Transverse colon (tissue), 4 donors: ENCODE measurements around the gene EPS8L3. TPM values are rescaled to one million over a fixed set of nuclear protein-coding genes. Genes with fewer than 3 reads are reported as not detected.

ENCODE experiments used
- DNase-seq: peaks from one replicate; pipeline ENCODE4 v3.0.0-alpha.2; 2019
- H3K27ac ChIP-seq, 4 donors: fragments of 200-600 bp; sonication (generic); 2 replicates each; pipeline ENCODE4 v1.5.1; 2016 to 2018; ENCODE audit warnings: inconsistent platforms in 4 of 4
- H3K27me3 ChIP-seq: fragments of 200-600 bp; sonication (generic); 2 replicates; pipeline ENCODE4 v1.5.1; 2017; ENCODE audit warnings: inconsistent platforms
- H3K36me3 ChIP-seq, 4 donors: fragments of 200-600 bp; sonication (generic); 2 replicates each; pipeline ENCODE4 v1.5.1; 2017 to 2019; ENCODE audit warnings: inconsistent platforms in 4 of 4
- H3K4me1 ChIP-seq, 4 donors: fragments of 200-600 bp; sonication (generic); 2 replicates each; pipeline ENCODE4 v1.5.1; 2017 to 2020; ENCODE audit warnings: inconsistent platforms in 4 of 4
- H3K4me3 ChIP-seq, 4 donors: fragments of 200-600 bp; sonication (generic); 1 replicate in 1 of 4; 2 replicates in 3 of 4; pipeline versions ENCODE4 v1.5.1 to v1.6.1; 2017 to 2019; ENCODE audit warnings: inconsistent platforms in 4 of 4
- H3K9me3 ChIP-seq, 2 donors: fragments of 200-600 bp; sonication (generic); 2 replicates each; pipeline ENCODE4 v1.5.1; 2017 to 2019; ENCODE audit warnings: inconsistent platforms in 2 of 2
- EP300 ChIP-seq: sonication (generic); formaldehyde crosslinking; IDR thresholded peaks from one replicate; pipeline ENCODE4 v1.6.1; 2017; ENCODE audit warnings: antibody characterized with exemption, low read depth
- POLR2A ChIP-seq: fragments of 450-650 bp; IDR thresholded peaks from one replicate; pipeline ENCODE4 v1.6.1; 2016; ENCODE audit warnings: antibody characterized with exemption, mild to moderate bottlenecking, moderate library complexity
- POLR2AphosphoS5 ChIP-seq, 3 donors: sonication (generic); formaldehyde crosslinking; IDR thresholded peaks; one replicate each; pipeline ENCODE4 v1.6.1; 2016; ENCODE audit warnings: antibody characterized with exemption in 3 of 3
- WGBS, 2 donors: methylation state at CpG; one replicate each; pipeline ENCODE4 v1.1.5; 2018; ENCODE audit warnings: low coverage in 1 of 2; 5-methylcytosine and 5-hydroxymethylcytosine counted together
- in situ Hi-C, 4 donors: fragments of 200-750 bp; cut with MboI; loops; one replicate each; pipeline versions ENCODE4 v1.15.0 to v1.15.1; 2017; ENCODE audit warnings: low sequenced_read_pairs in 3 of 4, low pct_ligation_motif_present in 1 of 4, low pct_unique_long_range_greater_than_20kb in 1 of 4
- intact Hi-C: fragments of 100-400 bp; cut with DNase I; formaldehyde crosslinking; loops from one replicate; pipeline ENCODE4 v1.15.1; 2023; ENCODE audit warnings: low total_unique reads
- total RNA-seq, 4 donors: library from RNA; depleted of rRNA; stranded (reverse); fragments of >200 nt; gene quantifications; one replicate each; pipeline ENCODE4 v1.1.0, GENCODE V29; 2016
- TF ChIP-seq, protein P1 (sequence below), 5 experiments: fragments of 200-600 bp in 3 of 5; fragments of 450-650 bp in 2 of 5; sonication (generic) in 3 of 5; IDR thresholded peaks; 1 replicate in 2 of 5; 2 replicates in 3 of 5; pipeline ENCODE4 v1.5.1; 2016 to 2017; ENCODE audit warnings: antibody characterized with exemption in 5 of 5, inconsistent platforms in 3 of 5, mild to moderate bottlenecking in 2 of 5, moderate library complexity in 1 of 5

The EPS8L3 gene
- total RNA-seq, 4 donors from 2014 or later: 228 to 468 (median 363) TPM

DNA sequence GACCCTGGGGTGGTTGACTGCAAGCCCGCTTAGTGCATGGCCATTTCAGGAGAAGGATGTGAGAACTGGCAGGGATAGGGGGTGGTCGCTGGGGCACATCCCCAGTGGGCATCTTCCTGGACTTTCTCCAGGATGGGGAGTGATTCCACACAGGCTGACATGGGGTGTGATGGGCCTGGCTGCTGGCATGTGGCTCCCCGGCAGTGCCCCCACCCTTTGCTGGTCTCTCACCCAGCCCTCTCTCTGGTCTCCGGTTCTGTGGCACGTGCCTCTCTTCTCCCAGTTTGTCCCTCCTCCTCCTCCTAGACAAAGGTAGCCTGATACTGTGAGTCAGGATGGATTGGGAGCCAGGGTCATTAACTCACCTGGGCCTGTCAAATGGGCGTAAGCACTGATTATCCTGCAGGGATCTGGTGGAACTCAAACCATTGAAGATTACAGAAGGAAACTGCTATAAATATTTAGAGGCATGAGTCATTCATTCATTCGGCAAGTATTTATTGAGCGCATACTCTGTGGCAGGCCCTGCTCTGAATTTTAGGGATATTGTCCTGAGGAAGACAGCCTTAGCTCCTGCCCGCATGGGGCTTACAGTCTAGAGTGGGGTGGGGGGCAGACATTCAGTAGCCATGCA lies 23.6 kb upstream of the EPS8L3 start:
- Histone ChIP-seq H3K4me3 (no peak overlapping the region), H3K27ac (peak overlapping the region; percentile 68 to 79 (median 72)), H3K36me3 (no peaks in the 10 kb centered on the region), H3K4me1 (peaks cover 19 to 67% (median 37%) of the 10 kb centered on the region in 4 donors), H3K9me3 (no peaks in the 10 kb centered on the region), H3K27me3 (no peaks in the 10 kb centered on the region)
- intact Hi-C loops: no loop called here
- in situ Hi-C loops: loop anchor here in 1 of 4 donors (25.0 kb wide), 1 partner anchor 125 kb away; the partner anchor contains the start of gene CSF1
- 81 to 100% methylated on average over 1 to 9 of the region's 9 CpGs for WGBS, 2 donors
- DNase-seq: peak; percentile 13
- TF ChIP-seq POLR2A (no peak), POLR2AphosphoS5 (IDR thresholded peaks at IDR 0.05) (no peak), EP300 (no peak)
- TF ChIP-seq, protein P1, sequence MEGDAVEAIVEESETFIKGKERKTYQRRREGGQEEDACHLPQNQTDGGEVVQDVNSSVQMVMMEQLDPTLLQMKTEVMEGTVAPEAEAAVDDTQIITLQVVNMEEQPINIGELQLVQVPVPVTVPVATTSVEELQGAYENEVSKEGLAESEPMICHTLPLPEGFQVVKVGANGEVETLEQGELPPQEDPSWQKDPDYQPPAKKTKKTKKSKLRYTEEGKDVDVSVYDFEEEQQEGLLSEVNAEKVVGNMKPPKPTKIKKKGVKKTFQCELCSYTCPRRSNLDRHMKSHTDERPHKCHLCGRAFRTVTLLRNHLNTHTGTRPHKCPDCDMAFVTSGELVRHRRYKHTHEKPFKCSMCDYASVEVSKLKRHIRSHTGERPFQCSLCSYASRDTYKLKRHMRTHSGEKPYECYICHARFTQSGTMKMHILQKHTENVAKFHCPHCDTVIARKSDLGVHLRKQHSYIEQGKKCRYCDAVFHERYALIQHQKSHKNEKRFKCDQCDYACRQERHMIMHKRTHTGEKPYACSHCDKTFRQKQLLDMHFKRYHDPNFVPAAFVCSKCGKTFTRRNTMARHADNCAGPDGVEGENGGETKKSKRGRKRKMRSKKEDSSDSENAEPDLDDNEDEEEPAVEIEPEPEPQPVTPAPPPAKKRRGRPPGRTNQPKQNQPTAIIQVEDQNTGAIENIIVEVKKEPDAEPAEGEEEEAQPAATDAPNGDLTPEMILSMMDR (IDR thresholded peaks at IDR 0.05): no peak

DNA sequence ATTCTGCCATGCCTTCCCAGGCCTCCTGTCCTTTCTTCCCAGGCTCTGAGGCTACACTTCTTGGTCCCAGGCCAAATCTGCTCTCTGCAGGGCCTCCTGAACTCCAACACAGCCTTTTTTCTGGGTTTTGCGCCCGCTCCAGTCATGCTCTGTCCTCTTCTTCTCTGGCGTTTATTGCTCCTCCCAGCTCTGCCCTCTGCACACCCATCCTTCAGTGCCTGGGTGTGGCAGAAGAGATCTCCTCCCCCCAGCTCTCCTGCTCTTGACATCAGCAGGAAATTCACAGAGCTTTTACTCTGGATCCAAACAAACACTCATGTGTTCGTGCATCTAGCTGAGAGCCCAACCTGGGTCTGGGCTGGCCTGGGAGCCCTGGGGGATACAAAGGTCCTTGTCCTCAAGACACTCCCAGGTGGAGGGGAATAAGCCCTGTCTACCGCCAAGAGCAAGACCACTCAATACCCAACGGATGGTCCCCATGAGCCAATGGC lies 22.9 kb upstream of the EPS8L3 start:
- no peaks in the 10 kb centered on the region for H3K27me3 ChIP-seq
- WGBS, 2 donors: 39 to 90% methylated on average over 2 to 4 of the region's 6 CpGs
- intact Hi-C loops: no loop called here
- peak; percentile 19 for TF ChIP-seq POLR2A
- TF ChIP-seq EP300: no peak
- TF ChIP-seq POLR2AphosphoS5 (IDR thresholded peaks at IDR 0.05): peak in 1 of 3 donors; percentile 44
- TF ChIP-seq, protein P1 (IDR thresholded peaks at IDR 0.05): no peak
- DNase-seq: peak; percentile 75
- no peaks in the 10 kb centered on the region for H3K36me3 ChIP-seq
- no peak overlapping the region for H3K4me3 ChIP-seq
- H3K9me3 ChIP-seq: no peaks in the 10 kb centered on the region
- in situ Hi-C loops: loop anchor here in 1 of 4 donors (25.0 kb wide), 1 partner anchor 126 kb away; the partner anchor contains the start of gene CSF1
- peaks cover 12 to 60% (median 29%) of the 10 kb centered on the region in 4 donors for H3K4me1 ChIP-seq
- H3K27ac ChIP-seq: peak overlapping the region; percentile 68 to 79 (median 72)

DNA sequence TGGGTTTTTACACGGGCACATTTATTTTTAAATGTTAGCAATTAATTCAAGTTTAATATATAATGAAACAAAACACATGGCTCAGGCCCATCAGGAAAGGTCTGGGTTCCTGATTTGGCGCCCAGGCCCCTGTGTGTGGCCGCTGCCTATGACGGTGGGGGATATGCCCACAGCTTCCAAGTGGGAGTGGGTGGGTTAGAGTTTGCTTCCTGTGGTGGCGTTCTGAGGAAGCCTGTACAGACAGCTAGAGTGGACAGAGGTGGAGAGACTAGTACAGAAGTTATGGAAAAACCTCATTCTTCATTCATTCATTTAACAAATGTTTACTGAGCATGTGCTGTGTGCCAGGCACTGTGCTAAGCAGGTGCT lies 22.4 kb upstream of the EPS8L3 start:
- peak; percentile 8 for DNase-seq
- Histone ChIP-seq H3K27ac (peak overlapping the region; percentile 68 to 79 (median 72)), H3K4me3 (no peak overlapping the region), H3K9me3 (no peaks in the 10 kb centered on the region), H3K36me3 (no peaks in the 10 kb centered on the region), H3K4me1 (peaks cover 11 to 55% (median 26%) of the 10 kb centered on the region in 4 donors), H3K27me3 (no peaks in the 10 kb centered on the region)
- 69 to 80% methylated on average over 2 to 5 of the region's 5 CpGs for WGBS, 2 donors
- intact Hi-C loops (no loop called here), in situ Hi-C loops (loop anchor here in 1 of 4 donors (25.0 kb wide), 1 partner anchor 126 kb away; the partner anchor contains the start of gene CSF1)
- no peak for TF ChIP-seq POLR2A
- no peak for TF ChIP-seq POLR2AphosphoS5 (IDR thresholded peaks at IDR 0.05)

DNA sequence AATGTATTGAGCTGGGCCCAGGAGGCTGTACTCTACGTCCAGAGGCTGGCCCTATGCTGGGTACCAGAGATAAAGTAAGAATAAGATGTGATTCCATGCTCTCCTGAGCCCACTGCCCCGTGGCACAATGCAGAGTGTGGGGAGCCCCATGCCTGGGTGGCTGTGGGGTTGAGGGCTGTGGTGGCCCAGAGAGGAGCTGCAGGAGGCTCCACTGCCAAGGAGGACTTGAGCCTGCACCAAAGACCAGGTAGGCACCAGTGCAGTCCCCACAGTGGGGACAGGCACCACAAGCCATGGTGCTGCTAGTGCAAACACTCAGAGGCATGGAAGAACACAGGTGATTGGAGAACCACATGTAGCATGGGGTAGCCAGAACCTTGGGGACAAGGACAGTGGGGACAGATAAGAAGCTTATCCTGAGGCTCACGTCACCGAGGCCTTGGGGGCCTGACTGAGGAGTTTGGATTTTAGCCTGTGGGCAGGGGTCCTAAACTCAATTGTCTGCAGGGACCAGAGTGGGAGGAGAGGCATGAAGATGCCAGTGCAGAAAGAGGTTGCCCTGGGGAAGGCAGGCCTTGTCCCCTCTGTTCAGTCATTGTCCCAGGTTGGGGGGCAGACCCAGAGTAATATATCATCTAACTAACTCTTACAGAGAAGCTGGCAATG lies 21.9 kb upstream of the EPS8L3 start:
- peak; percentile 5 for DNase-seq
- WGBS, 2 donors: 86 to 89% methylated on average over 1 to 4 of the region's 4 CpGs
- Histone ChIP-seq H3K4me3 (no peak overlapping the region), H3K36me3 (no peaks in the 10 kb centered on the region), H3K4me1 (peaks cover 7 to 50% (median 23%) of the 10 kb centered on the region in 4 donors), H3K9me3 (peaks cover 0 to 4% of the 10 kb centered on the region in 2 donors), H3K27me3 (no peaks in the 10 kb centered on the region), H3K27ac (peak overlapping the region in 2 of 4 donors; percentile 72 to 79)
- in situ Hi-C loops: loop anchor here in 1 of 4 donors (25.0 kb wide), 1 partner anchor 127 kb away; the partner anchor contains the start of gene CSF1
- TF ChIP-seq POLR2AphosphoS5 (IDR thresholded peaks at IDR 0.05) (no peak), EP300 (no peak), POLR2A (no peak)
- TF ChIP-seq, protein P1 (IDR thresholded peaks at IDR 0.05): no peak
- intact Hi-C loops: no loop called here
